Upper lobe of left lung (tissue), 4 donors: ENCODE results near the gene SLC9A9.

ENCODE experiments used
- CTCF ChIP-seq, 6 experiments: fragments of 450-650 bp in 4 of 6; fragments of 200-600 bp in 2 of 6; sonication (generic) in 2 of 6; IDR thresholded peaks; one replicate each; pipeline ENCODE4 v1.5.1; 2016 to 2019; ENCODE audit warnings: antibody characterized with exemption in 6 of 6
- EP300 ChIP-seq, 4 donors: sonication (generic); formaldehyde crosslinking; IDR thresholded peaks; one replicate each; pipeline ENCODE4 v1.5.1; 2017; ENCODE audit warnings: antibody characterized with exemption in 4 of 4, control low read depth in 2 of 4
- POLR2A ChIP-seq, 4 donors: fragments of 450-650 bp; IDR thresholded peaks; one replicate each; pipeline ENCODE4 v1.5.1; 2016 to 2017; ENCODE audit warnings: antibody characterized with exemption in 4 of 4, mild to moderate bottlenecking in 2 of 4
- POLR2AphosphoS5 ChIP-seq, 2 donors: sonication (generic); formaldehyde crosslinking; IDR thresholded peaks; one replicate each; pipeline ENCODE4 v1.5.1; 2017; ENCODE audit warnings: antibody characterized with exemption in 2 of 2

DNA sequence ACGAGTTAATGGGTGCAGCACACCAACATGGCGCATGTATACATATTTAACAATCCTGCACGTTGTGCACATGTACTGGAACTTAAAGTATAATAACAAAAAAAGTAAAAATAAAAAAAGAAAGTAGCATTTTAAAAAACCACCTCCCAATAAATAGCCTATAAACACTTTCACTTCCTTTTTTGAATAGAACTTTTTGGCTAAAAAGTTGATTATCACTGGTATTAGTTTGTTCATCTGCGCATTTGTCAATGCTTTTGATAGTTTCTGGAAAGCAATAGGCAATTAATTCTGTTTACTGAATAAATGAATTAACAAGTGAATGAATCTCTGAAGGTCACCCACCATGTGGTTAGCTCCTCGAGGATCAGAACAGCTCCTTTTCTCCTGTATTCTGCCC lies 179.9 kb downstream of the SLC9A9 start:
- TF ChIP-seq CTCF (IDR thresholded peaks at IDR 0.05) (no peak), EP300 (IDR thresholded peaks at IDR 0.05) (no peak), POLR2A (IDR thresholded peaks at IDR 0.05) (no peak), POLR2AphosphoS5 (IDR thresholded peaks at IDR 0.05) (no peak)
